KOPT-K1 (cell line): ENCODE measurements around the gene SV2C.

Experiments used
- H3K27ac ChIP-seq: fragments of 200-600 bp; sonication (generic); 2 replicates; pipeline ENCODE4 v1.5.1; 2016; ENCODE audit warnings: antibody characterized with exemption, mild to moderate bottlenecking, low read depth, low read length; ENCODE audit not compliant: poor library complexity, severe bottlenecking
- H3K36me3 ChIP-seq: fragments of 200-600 bp; sonication (generic); 2 replicates; pipeline ENCODE4 v1.5.1; 2017; ENCODE audit warnings: antibody characterized with exemption, mild to moderate bottlenecking, low read length, moderate library complexity; ENCODE audit not compliant: insufficient read depth
- H3K9me3 ChIP-seq: fragments of 200-600 bp; sonication (generic); 2 replicates; pipeline ENCODE4 v1.5.1; 2017; ENCODE audit warnings: antibody characterized with exemption, low read length, mild to moderate bottlenecking; ENCODE audit not compliant: insufficient read depth, poor library complexity, severe bottlenecking

SV2C gene

GRCh38 chr5:76400466-76400865 is 317.3 kb downstream of the SV2C start:
- Histone ChIP-seq H3K27ac (no peak overlapping the region), H3K9me3 (no peaks in the 10 kb centered on the region), H3K36me3 (no peaks in the 10 kb centered on the region)

GRCh38 chr5:76401801-76402250 is 318.6 kb downstream of the SV2C start:
- H3K9me3 ChIP-seq, result no peaks in the 10 kb centered on the region
- H3K36me3 ChIP-seq, result no peaks in the 10 kb centered on the region
- peak overlapping the region; percentile 92 for H3K27ac ChIP-seq

- Histone ChIP-seq H3K27ac (peak overlapping the region; percentile 92), H3K36me3 (no peaks in the 10 kb centered on the region), H3K9me3 (no peaks in the 10 kb centered on the region)
Measured at GRCh38 chr5:76402251-76402885, 319.2 kb downstream of the SV2C start.

- Histone ChIP-seq H3K9me3 (no peaks in the 10 kb centered on the region), H3K36me3 (no peaks in the 10 kb centered on the region), H3K27ac (peak within 1 kb of the TSS; percentile 92)
Measured at GRCh38 chr5:76402886-76403765, 319.9 kb downstream of the SV2C start, which contains the start of gene IQGAP2. IQGAP2 (plus strand) TSS chr5:76403285; CDS start chr5:76403546, 261 bp downstream.
